Natural killer cell (primary cell): ENCODE data around the gene GLIPR2. TPM values are rescaled to one million over a fixed set of nuclear protein-coding genes. Genes with fewer than 3 reads are reported as not detected.

Source experiments
- ATAC-seq, 3 donors: fragments of 150-1000 bp in 2 of 3; fragments of 200-7000 bp in 1 of 3; cut with Tn5 transposase; 1 replicate in 1 of 3; 2 replicates in 2 of 3; pipeline ENCODE4 v1.10.0; 2021; ENCODE audit warnings: mild to moderate bottlenecking in 2 of 3, moderate library complexity in 2 of 3
- DNase-seq, 2 donors: peaks; one replicate each; pipeline versions ENCODE4 v3.0.0 to v3.0.0-alpha.2; 2013 to 2021; ENCODE audit warnings: mixed read lengths in 1 of 2
- H3K27ac ChIP-seq: one replicate; pipeline ENCODE4 v1.5.1; 2013; ENCODE audit warnings: mild to moderate bottlenecking, low read length
- H3K27me3 ChIP-seq: one replicate; pipeline ENCODE4 v1.6.1; 2013; ENCODE audit warnings: low read length; ENCODE audit not compliant: control insufficient read depth, insufficient read depth
- H3K36me3 ChIP-seq: one replicate; pipeline ENCODE4 v1.6.1; 2013; ENCODE audit warnings: low read length; ENCODE audit not compliant: control insufficient read depth, insufficient read depth
- H3K4me1 ChIP-seq: one replicate; pipeline ENCODE4 v1.6.1; 2013; ENCODE audit warnings: low read length; ENCODE audit not compliant: control insufficient read depth, insufficient read depth
- H3K4me3 ChIP-seq: one replicate; pipeline ENCODE4 v1.5.1; 2013; ENCODE audit warnings: low read length
- H3K9me3 ChIP-seq: one replicate; pipeline ENCODE4 v1.6.1; 2013; ENCODE audit warnings: low read length; ENCODE audit not compliant: control insufficient read depth, insufficient read depth
- H3K27ac Mint-ChIP-seq, 2 donors: one replicate each; pipeline ENCODE4 v1.8.0; 2022; ENCODE audit warnings: mild to moderate bottlenecking in 2 of 2, mixed read lengths in 2 of 2, moderate library complexity in 1 of 2
- H3K27me3 Mint-ChIP-seq, 2 donors: one replicate each; pipeline ENCODE4 v1.8.0; 2022; ENCODE audit warnings: low read depth in 2 of 2, mixed read lengths in 2 of 2
- H3K36me3 Mint-ChIP-seq: one replicate; pipeline ENCODE4 v1.8.0; 2022; ENCODE audit warnings: mixed read lengths
- H3K4me1 Mint-ChIP-seq, 2 donors: one replicate each; pipeline ENCODE4 v1.8.0; 2022; ENCODE audit warnings: mixed read lengths in 2 of 2
- H3K4me3 Mint-ChIP-seq: one replicate; pipeline ENCODE4 v1.8.0; 2022; ENCODE audit warnings: mild to moderate bottlenecking, moderate library complexity, mixed read lengths
- H3K9me3 Mint-ChIP-seq, 2 donors: one replicate each; pipeline ENCODE4 v1.8.0; 2022; ENCODE audit warnings: mixed read lengths in 2 of 2
- WGBS: methylation state at CpG from one replicate; pipeline ENCODE4 v1.1.7; 2013; ENCODE audit warnings: missing lambda C conversion rate; ENCODE audit not compliant: insufficient coverage; 5-methylcytosine and 5-hydroxymethylcytosine counted together
- intact Hi-C: fragments of 100-400 bp; cut with micrococcal nuclease; formaldehyde crosslinking; loops from one replicate; pipeline ENCODE4 v1.14.2; 2022
- total RNA-seq, 4 donors: library from RNA; stranded (reverse); fragments of 120-200 nt in 1 of 4; gene quantifications; one replicate each; pipeline versions ENCODE4 v1.2.3 to v1.2.4, GENCODE V29; 2013 to 2022
- TF ChIP-seq, protein P1 (sequence below): fragments of 200-600 bp; IDR thresholded peaks from one replicate; pipeline ENCODE4 v1.8.0; 2022; ENCODE audit warnings: antibody characterized with exemption

The GLIPR2 gene
- total RNA-seq, 3 donors from 2014 or later (not counting 1 experiment from before 2014, with no cell fraction given) = 124 to 135 (median 125) TPM

- peaks cover 63% of the 10 kb centered on the region for H3K36me3 ChIP-seq
- TF ChIP-seq, protein P1, sequence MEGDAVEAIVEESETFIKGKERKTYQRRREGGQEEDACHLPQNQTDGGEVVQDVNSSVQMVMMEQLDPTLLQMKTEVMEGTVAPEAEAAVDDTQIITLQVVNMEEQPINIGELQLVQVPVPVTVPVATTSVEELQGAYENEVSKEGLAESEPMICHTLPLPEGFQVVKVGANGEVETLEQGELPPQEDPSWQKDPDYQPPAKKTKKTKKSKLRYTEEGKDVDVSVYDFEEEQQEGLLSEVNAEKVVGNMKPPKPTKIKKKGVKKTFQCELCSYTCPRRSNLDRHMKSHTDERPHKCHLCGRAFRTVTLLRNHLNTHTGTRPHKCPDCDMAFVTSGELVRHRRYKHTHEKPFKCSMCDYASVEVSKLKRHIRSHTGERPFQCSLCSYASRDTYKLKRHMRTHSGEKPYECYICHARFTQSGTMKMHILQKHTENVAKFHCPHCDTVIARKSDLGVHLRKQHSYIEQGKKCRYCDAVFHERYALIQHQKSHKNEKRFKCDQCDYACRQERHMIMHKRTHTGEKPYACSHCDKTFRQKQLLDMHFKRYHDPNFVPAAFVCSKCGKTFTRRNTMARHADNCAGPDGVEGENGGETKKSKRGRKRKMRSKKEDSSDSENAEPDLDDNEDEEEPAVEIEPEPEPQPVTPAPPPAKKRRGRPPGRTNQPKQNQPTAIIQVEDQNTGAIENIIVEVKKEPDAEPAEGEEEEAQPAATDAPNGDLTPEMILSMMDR = no peak
- Mint-ChIP-seq H3K27me3 (no peaks in the 10 kb centered on the region), H3K27ac (peak overlapping the region; percentile 30 to 62), H3K36me3 (no peaks in the 10 kb centered on the region), H3K9me3 (no peaks in the 10 kb centered on the region), H3K4me3 (no peak overlapping the region), H3K4me1 (peaks cover 52 to 61% of the 10 kb centered on the region in 2 donors)
- WGBS = 75% methylated on average over 4 of the region's 4 CpGs
- ATAC-seq (no peak), DNase-seq (no peak)
- intact Hi-C loops = no loop called here
- H3K27me3 ChIP-seq = no peaks in the 10 kb centered on the region
- peaks cover 6% of the 10 kb centered on the region for H3K4me1 ChIP-seq
- no peak overlapping the region for H3K27ac ChIP-seq
- no peaks in the 10 kb centered on the region for H3K9me3 ChIP-seq
- no peak overlapping the region for H3K4me3 ChIP-seq
Observed at GRCh38 chr9:36213387-36213786, 76.9 kb downstream of the GLIPR2 start.

Other genes with a start within 250 kb of the GLIPR2 start
- not detected for gene HRCT1, start 230.5 kb upstream of the GLIPR2 start, total RNA-seq
- gene SPAAR, start 227.2 kb upstream of the GLIPR2 start, total RNA-seq = not detected
- not detected for gene OR2S2, start 178.6 kb upstream of the GLIPR2 start, total RNA-seq
- 10 to 100 TPM in 1 of 3 donors, 1 to 10 TPM in 2; 7.4 to 10.3 (median 8.0) TPM for gene RECK, start 99.8 kb upstream of the GLIPR2 start, total RNA-seq
- gene CCIN, start 32.7 kb downstream of the GLIPR2 start, total RNA-seq = 1 to 10 TPM; 2.0 to 2.8 (median 2.0) TPM
- gene CLTA, start 54.2 kb downstream of the GLIPR2 start, total RNA-seq = 10 to 100 TPM; 49.4 to 62.0 (median 52.6) TPM
- gene GNE, start 121.7 kb downstream of the GLIPR2 start, total RNA-seq = 10 to 100 TPM; 10.6 to 12.4 (median 11.3) TPM